ENCODE measurements around the gene PCDH15. TPM values are rescaled to one million over a fixed set of nuclear protein-coding genes. Genes with fewer than 3 reads are reported as not detected.

PCDH15 gene
- total and polyA plus RNA-seq, 2 experiments from 2014 or later, result 0.29 to 0.66 TPM

GRCh38 chr10:54010337-54010933 is 790.6 kb downstream of the PCDH15 start:
- TF ChIP-seq ZNF114 (CRISPR knock-in tag; IDR thresholded peaks at IDR 0.05), result no peak
- TF ChIP-seq JUNB (IDR thresholded peaks at IDR 0.05; ENCODE audit: unreplicated experiment), result no peak
- no peak for TF ChIP-seq POLR2AphosphoS5 (IDR thresholded peaks at IDR 0.05; ENCODE audit: low read depth)
- TF ChIP-seq STAT1 (IDR thresholded peaks at IDR 0.05; ENCODE audit: unreplicated experiment), result no peak
- TF ChIP-seq NANOG (IDR thresholded peaks at IDR 0.05; ENCODE audit: borderline replicate concordance), result no peak
- TF ChIP-seq CTCF (conservative IDR thresholded peaks at IDR 0.05; ENCODE audit: low read depth in 2 of 2), result no peak
- TF ChIP-seq ZNF462 (CRISPR knock-in tag; IDR thresholded peaks at IDR 0.05), result no peak
- Histone ChIP-seq H3K79me2 (replicated peaks; ENCODE audit: insufficient read depth) (no peaks in the 10 kb centered on the region), H2AFZ (no peak overlapping the region), H3K27ac (ENCODE audit: low read depth) (no peak overlapping the region), H3K9me2 (ENCODE audit: insufficient read depth) (peaks cover 5% of the 10 kb centered on the region; the same call in 1 of the 2 replicates), H4K20me1 (replicated peaks; ENCODE audit: insufficient read depth) (no peaks in the 10 kb centered on the region), H3K4me3 (no peak overlapping the region), H3K4me2 (no peak overlapping the region), H3K4me1 (ENCODE audit: insufficient read depth) (no peaks in the 10 kb centered on the region), H3F3A (replicated peaks; ENCODE audit: low read depth) (no peaks in the 10 kb centered on the region), H3K27me3 (ENCODE audit: insufficient read depth) (no peaks in the 10 kb centered on the region), H3K36me3 (ENCODE audit: insufficient read depth) (no peaks in the 10 kb centered on the region)
- H3K27ac Mint-ChIP-seq, result no peak overlapping the region
- peaks cover 6% of the 10 kb centered on the region for H3K27me3 Mint-ChIP-seq (ENCODE audit: insufficient read depth, low read depth, poor library complexity)
- DNase-seq (ENCODE audit: low spot score), result no peak
- H3K36me3 Mint-ChIP-seq (ENCODE audit: low read depth), result peaks cover 5% of the 10 kb centered on the region; the same call in 2 of the 3 replicates
- 0 out of 3 replicates have a peak, but pooled peaks cover 3% of the 10 kb centered on the region for H3K9me3 Mint-ChIP-seq
- no peak for ATAC-seq
- no peaks in the 10 kb centered on the region for H3K4me1 Mint-ChIP-seq
- H3K4me3 Mint-ChIP-seq, result no peak overlapping the region
